Left kidney (tissue), 8 donors: ENCODE data around the gene LRRC9. TPM values are rescaled to one million over a fixed set of nuclear protein-coding genes. Genes with fewer than 3 reads are reported as not detected.
"Not testable (repeated sequence)": the region's sequence is repeated elsewhere in the genome, so short reads cannot be mapped to it uniquely, and the experiment has no call there.

ENCODE experiments used
- DNase-seq: peaks from one replicate; pipeline ENCODE4 v3.0.0-alpha.2; 2013
- long read RNA-seq, 8 donors: transcript quantifications; one replicate each; lab custom pipeline, GENCODE V29; 2026
- polyA plus RNA-seq: library from polyadenylated mRNA; unstranded; fragments of 120-200 nt; gene quantifications from one replicate; pipeline ENCODE4 v1.2.1, GENCODE V29; 2013; ENCODE audit not compliant: insufficient read length

Gene LRRC9
- 3.8 TPM for polyA plus RNA-seq
- long read RNA-seq, donor 1 = 0 reads
- long read RNA-seq, donor 2 = 0 reads
- long read RNA-seq, donor 3 = 0 reads
- long read RNA-seq, donor 4 = 0 reads
- long read RNA-seq, donor 5 = 0 reads
- long read RNA-seq, donor 6 = 0 reads
- long read RNA-seq, donor 7 = 0 reads
- long read RNA-seq, donor 8 = 0 reads

- DNase-seq = peak; percentile 77
Observed at GRCh38 chr14:59919570-59920377, at the start of gene LRRC9. Gene LRRC9 (plus strand): TSS chr14:59920144.

DNA sequence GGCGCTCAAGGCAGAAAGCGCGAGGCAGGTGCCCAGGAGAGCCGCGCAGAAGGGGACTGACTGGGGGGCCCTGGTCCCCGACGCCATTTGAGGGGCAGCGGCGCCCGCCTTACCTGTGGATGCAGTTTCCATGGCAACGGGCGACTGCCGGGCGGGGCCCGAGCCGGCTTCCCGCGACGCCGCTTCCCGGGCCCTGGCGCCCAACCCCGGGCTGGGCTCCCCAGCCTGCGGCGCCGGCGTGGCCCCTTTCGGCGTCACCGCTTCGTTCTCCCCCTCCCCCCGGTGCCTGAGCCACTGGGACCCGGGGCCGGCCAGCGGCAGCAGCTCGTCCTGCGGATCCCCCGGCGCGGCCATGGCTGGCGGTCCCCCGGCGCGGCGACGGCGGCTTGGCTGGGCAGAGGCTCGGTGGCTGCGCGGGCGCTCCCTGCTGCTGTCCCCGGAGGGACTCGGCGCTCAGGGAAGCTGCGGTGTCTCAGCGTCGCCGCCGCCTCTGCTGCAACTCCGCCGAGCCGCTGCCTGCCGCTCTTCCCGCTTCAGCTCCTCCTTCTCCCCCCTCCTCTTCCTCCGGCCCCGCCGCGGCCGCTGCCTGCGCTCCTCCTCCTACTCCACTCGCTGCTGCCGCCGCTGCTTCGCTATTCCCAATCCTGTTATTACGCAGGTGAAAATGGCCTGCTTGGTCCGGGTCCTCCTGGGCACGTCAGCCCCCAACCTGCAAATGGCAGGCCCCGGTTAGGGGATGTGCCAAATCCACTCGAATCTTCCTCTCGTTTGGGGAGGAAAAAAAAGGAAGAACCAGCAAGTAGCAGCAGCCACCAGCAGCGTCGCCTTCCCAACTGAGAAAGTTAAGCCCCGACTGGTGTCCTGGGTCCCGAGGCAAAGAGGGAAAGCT lies 49.4 kb upstream of the LRRC9 start, which contains the start of gene RTN1:
TSS of gene RTN1 (minus strand) at position 500 of the 889 bp plus-strand sequence. CDS start at position 354, 146 bp downstream.
- DNase-seq = peak; percentile 58

DNA sequence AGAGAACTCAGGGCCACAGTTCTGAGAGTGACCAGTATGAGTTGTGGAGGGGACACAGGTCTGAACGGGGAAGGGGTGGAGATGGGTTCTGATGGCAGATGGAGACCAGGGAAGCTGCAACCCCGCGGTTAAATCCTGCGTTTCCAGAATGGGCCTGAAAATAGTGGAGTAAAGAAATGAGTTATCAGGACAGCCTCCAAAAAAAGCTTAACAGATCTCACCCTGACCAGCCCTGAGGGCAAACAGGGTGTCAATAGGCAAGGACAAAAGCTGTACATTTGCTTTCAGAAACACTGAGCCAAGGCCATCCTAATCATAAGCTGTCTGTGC lies 48.8 kb upstream of the LRRC9 start:
- DNase-seq = no peak

GRCh38 chr14:59882957-59883356 lies 37.0 kb upstream of the LRRC9 start:
- DNase-seq = no peak

DNA sequence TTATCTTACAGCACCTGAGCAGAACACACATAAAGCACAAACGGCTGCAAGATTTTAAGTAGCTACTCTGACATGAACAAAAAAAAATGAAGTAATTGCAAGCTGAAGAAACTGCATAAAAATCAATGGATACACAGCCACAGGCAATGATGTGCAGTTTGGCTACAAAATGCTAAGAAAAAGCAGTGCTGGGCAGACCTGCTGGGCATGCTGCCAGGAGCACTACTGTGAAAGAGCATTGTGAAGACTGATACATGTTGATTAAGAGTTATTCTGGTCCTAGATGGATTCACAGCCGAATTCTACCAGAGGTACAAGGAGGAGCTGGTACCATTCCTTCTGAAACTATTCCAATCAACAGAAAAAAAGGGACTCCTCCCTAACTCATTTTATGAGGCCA lies 29.3 kb upstream of the LRRC9 start:
- no peak for DNase-seq

GRCh38 chr14:59895721-59896120 lies 24.2 kb upstream of the LRRC9 start:
- no peak for DNase-seq

DNA sequence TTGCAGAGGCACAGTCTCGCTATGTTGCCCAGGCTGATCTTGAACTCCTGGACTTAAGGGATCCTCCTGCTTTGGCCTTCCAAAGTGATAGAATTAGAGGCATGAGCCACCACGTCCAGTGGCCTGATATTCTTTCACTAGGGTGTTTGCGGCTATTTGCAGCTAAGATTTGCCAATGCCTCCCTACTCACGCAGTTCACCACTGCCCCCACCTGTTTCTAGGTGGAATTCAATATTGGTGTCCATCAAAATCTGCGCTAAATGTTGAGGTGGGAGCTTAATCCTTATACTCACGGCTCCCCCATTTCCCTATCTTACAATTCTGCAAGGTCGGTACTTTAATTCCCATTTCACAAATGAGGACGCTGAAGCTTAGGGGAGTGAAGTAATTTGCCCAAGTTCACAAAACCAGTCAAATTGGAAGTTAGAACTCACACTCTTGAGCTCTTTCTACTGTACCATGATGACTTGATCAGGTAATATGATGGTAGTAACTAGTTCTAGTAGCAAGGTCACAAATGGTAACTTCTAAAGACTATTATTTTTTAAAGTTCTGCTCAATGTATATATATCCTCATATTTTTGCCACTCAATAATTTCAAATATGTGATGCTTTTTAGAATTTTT lies 22.1 kb upstream of the LRRC9 start:
- peak; percentile 32 for DNase-seq

DNA sequence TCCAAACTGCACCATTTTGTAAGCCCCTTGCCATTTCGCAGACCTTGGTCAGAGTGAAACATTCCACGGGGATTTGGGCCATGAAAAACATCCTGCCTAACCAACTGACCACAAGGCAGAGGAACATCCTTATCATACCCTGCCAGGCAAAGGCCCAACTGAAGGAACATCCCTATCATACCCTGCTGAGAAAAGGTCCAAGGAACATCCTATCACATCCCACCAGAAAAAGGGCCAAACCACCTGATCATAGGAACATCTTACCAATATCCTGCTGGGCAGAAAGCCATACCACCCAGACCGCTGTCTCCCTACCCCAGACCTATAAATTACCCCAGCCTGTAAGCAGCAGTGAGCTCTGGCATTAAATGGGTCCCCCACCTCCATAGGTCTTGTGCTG lies 19.4 kb upstream of the LRRC9 start:
- no peak for DNase-seq

DNA sequence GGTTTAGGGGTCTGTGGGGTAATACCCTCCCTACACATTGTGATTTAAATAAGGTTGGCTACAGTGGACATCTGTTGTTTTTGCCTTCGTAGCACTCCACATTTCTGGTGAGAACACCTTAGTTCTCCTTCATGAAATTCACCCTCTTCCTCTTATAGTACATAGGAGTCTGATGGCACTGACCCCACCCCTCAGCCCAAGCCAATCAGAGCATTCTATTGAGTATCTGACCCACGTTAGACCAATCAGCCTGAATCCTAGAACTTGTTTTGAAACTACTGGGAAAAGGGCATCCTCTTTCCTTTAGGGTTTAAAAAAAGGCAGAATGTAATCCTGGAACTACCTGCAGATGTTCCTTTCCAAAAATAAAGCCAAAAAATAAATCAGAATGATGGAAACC lies 15.8 kb upstream of the LRRC9 start:
- no peak for DNase-seq

DNA sequence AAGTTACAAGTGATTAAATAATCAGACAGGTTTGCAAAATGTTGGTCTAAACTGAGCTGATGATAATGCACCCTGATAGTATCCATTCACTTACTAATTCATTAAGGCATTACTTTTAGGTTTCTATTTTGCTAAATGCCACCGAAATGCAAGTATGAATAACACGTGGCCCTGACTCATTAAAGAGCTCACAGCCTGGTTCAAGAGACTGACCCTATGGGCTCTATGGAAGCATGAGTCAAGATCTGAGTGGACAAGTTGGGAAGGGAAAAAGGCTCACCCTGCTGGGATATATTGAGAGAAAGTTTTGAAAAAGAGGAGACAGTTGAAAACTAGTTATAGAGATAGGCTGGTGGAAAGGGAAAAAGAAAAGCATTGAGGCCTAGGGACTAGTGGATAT lies 14.8 kb upstream of the LRRC9 start:
- DNase-seq = no peak

DNA sequence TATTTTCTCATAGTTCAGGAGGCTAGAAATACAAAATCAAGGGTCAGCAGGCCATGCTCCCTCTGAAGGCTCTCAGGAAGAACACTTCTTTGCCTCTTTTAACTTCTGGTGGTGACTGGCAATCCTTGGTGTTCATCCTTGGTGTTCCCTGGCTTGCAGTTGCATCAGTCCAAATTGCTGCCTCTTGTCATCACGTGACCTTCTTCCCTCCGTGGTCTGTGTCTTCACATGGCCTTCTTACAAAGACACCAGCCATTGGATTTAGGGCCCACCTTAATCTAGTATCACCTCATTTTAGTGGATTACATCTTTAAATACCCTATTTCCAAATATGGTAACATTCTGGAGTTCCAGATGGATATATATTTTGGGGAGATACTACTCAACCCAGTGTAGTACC lies 7.5 kb upstream of the LRRC9 start:
- DNase-seq = no peak

- no peak for DNase-seq
Observed at GRCh38 chr14:59913187-59913586, 6.8 kb upstream of the LRRC9 start.

DNA sequence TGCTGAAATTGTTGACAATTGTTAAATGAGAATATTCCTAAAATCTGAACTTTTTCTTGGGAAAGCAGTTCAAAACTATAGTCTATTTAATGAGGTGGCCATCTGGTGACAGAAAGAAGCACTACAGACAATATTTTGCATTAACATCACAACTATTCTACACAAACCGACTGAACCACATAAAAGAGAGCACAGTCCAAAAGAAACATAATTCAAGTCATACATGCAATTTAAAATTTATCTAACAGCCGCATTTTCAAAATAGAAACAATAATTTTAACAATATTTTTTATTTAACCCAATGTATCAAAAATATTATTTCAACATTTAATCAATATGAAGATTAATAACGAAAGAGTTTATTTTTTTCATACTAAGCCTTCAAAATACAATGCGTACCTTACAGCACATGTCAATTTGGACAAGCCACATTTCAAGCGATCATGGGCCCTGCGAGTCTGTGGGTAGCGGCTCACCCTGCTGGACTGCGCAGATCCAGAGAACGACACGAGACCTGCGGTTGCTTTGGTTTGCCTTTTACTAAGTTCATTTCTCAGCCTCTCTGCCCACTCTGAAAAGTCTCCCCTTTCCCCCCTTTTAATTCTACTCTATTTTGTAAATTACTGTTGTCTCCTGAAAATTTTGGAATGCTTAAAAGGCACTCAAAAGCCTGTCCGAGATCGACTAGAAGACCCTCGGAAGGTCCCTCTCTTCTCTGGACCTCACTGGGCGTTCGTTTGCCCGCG lies 947 bp upstream of the LRRC9 start:
- peak; percentile 35 for DNase-seq

DNA sequence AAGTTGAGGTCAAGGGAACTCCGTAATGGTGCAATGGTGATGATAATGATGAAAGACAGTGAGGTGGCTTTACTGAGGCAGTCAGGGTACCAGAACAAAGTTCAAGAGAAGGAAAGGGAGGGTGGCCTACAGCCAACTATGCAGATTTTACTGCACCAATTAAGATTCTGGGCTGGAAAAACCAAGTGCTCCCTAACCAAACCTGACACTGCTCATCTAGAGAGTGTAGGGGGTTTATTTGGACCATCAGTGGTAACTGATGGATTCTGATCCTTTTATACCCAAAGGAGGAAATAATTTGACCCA lies 387 bp downstream of the LRRC9 start:
- DNase-seq = no peak

DNA sequence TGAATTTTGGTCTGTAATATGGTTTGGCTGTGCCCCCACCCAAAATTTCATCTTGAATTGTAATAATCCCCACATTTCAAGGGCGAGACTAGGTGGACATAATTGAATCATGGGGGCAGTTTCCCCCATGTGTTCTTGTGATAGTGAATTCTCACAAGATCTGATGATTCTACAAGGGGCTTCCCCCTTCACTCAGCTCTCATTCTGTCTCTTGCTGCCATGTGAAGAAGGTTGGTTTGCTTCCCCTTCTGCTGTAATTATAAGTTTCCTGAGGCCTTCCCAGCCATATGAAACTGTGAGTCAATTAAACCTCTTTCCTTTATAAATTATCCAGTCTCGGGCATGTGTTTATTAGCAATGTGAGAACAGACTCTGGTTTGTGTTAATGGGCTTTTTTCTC lies 5.9 kb downstream of the LRRC9 start:
- DNase-seq = no peak

- DNase-seq = no peak
Observed at GRCh38 chr14:59926534-59926933, 6.6 kb downstream of the LRRC9 start.

DNA sequence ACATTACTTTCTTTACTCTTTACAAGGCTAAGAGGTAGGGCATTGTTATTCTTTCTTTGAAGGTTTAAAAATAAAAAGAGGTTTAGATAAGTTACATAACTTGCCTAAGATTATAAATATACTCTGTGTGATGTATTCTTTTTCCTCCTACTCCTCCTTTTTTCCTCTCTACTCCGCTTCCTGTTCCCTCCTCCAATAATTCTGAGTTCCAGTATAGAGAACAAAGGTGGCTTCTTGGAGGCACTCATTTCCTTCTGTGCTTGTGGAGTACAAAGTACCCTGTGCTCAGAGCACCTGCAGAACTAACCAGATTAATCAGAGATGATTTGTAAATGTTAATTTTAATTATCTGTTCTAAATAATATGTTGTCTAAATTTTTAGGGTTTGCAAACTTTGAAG lies 11.3 kb downstream of the LRRC9 start:
- DNase-seq = no peak

DNA sequence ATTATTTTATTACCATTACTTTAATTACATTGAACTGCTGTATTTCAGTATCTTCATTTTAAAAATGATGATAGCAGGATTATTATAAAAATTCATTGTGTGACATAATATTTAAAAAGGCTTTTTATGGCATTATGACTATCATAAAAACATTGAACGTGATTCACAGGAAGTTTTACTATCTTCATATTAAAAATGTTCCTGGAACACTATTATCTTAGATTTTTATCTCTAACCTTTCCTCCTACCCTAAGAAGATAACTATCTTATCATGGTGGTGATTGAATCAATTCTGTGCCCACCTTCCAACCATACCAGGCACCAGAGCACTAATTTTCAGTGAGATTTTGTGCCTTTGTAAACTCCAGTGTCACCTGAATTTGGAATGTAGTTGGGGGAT lies 16.2 kb downstream of the LRRC9 start:
- no peak for DNase-seq

GRCh38 chr14:59939828-59940227 lies 19.9 kb downstream of the LRRC9 start:
- no peak for DNase-seq

DNA sequence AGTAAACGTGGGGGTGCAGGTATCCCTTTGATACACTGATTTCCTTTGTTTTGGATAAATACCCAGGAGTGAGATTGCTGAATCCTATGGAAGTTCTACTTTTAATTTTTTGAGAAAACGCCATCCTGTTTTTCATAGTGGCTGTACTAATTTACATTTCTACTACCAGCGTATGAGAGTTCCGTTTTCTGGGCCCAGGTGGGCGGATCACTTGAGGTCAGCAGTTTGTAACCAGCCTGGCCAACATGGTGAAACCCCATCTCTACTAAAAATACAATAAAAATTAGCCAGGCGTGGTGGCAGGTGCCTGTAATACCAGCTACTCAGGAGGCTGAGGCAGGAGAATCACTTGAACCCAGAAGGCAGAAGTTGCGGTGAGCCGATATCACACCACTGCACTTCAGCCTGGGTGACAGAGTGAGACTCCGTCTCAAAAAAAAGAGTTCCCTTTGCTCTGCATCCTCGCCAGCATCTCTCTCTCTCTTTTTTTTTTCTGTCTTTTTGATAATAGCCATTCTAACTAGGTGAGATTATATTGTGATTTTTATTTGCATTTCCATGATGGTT lies 22.4 kb downstream of the LRRC9 start:
- not testable (repeated sequence) for DNase-seq

- no peak for DNase-seq
Observed at GRCh38 chr14:59944909-59945308, 25.0 kb downstream of the LRRC9 start.

DNA sequence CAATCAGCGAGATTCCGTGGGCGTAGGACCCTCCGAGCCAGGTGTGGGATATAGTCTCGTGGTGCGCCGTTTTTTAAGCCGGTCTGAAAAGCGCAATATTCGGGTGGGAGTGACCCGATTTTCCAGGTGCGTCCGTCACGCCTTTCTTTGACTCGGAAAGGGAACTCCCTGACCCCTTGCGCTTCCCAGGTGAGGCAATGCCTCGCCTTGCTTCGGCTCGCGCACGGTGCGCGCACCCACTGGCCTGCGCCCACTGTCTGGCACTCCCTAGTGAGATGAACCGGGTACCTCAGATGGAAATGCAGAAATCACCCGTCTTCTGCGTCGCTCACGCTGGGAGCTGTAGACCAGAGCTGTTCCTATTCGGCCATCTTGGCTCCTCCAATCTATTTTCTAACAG lies 32.2 kb downstream of the LRRC9 start:
- not testable (repeated sequence) for DNase-seq
